ENCODE results near the gene ANKRD31.

ANKRD31 gene

DNA sequence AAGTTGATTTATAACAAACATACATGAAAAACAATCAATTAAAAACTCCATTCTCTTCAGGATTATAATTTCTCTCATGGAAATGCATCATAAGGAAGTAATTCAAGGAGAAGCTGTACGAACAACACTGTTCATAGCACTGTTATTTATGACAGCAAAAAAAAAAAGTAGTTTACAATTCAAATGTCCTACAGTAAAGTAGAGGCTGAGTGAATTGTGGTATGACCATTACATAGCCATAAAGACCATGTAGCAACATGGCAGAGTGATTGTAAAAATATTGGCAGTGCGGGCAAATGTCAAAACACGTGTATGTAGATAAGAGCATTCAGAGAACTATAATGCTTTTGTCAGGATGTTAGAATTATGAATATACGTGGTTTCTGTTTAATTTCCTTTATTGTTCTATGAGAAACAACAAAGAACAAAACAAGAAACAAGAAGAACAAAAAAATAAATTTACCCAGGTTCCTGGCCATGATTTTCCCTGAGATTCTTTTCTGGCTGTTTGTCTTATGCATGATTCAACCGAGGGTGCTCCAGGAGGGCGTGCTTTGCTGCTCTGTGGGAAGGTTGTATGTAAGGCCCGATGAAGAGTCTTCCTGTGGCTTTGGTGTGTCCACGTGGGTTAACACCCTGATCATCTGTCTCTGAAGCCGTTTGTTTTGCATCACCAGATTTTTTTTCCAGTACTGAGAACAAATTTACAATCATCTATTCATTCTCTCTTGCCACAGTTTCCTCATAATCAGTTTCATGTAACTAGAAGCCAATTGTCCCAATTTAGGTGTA, 213.1 kb downstream of the ANKRD31 start:
- no peak for DNase-seq

- no peak for DNase-seq
Observed at GRCh38 chr5:75021800-75022199, 214.9 kb downstream of the ANKRD31 start.

- DNase-seq: no peak
Observed at GRCh38 chr5:75021219-75021618, 215.5 kb downstream of the ANKRD31 start.

DNA sequence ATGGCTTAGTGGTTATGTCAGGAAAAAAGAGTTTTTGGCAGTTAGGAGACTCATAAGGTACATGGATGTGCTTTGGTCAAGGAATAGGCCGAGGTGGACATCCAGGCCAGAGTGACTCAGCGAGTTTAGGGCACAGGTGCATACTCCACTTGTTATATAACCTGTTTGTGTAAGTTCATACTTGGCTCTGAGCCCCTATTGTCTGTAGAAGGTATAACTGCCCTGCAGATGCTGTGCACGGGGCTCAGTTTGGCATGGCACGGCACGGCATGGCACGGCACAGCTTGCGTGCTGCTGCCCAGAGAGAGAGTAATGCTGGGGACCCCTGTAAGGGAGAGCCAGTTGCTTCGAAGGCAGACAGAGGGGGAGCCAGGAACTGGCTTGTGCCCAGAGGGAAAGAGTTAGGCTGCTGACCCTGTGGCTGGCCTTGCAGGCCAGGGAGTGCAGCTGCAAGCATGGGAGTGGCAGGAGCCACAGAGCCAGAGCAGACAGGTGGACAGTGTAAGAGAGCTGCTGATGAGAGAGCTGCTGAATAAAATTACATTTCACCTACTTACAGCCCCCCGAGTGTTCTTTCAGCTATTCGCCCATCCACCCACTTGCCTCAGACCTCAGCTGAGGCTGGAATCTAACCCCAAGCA, 216.5 kb downstream of the ANKRD31 start:
- no peak for DNase-seq

DNA sequence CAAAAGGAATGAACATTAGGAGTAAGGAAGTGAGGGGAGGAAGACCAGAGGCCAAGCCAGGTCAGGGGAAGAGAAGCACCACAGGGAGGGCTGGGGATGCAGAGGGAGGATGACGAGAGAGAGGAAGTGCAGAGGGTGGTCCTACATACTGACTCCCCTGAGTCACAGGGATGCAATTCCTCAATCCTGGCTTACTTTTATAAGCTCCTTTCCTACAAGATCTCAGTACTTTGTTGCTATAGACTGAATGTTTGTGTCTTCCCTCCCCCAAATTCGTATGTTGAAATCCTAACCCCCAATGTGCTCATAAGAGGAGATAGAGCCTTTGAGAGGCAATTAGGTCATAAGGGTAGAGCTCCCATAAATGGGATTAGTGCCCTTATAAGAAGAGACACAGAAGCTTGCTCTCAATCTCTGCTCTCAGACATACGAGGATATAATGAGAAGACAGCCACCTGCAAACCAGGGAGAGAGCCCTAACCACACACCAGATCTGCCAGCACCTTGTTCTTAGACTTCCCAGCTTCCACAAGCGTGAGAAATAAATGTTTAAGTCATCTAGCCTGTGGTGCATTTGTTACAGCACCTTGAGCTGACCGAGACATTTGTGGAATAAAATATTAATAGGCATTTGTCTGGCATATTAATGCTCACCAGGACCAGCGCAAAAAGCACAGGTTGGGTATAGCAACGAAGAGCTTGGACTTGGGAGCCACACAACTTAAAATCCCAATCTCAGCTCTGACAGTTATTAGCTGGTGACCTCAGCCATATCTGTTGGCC, 217.7 kb downstream of the ANKRD31 start:
- peak; percentile 62 for DNase-seq
